Measurements from ENCODE around the gene CACNA1F.

- no peak for TF ChIP-seq POLR2A (IDR thresholded peaks at IDR 0.05; ENCODE audit: low read depth)
- TF ChIP-seq CTCF (IDR thresholded peaks at IDR 0.05): no peak
- no peak for TF ChIP-seq POLR2AphosphoS5 (IDR thresholded peaks at IDR 0.05)
- no peak for TF ChIP-seq EP300 (IDR thresholded peaks at IDR 0.05)
Measured at GRCh38 chrX:49256268-49256995, 23.3 kb upstream of the CACNA1F start.
